Panc1 (cell line): ENCODE measurements around the gene CCDC86. TPM values are rescaled to one million over a fixed set of nuclear protein-coding genes. Genes with fewer than 3 reads are reported as not detected.

Source experiments
- ATAC-seq: fragments of 200-7000 bp; cut with Tn5 transposase; 2 replicates; pipeline ENCODE4 v1.9.1; 2020; ENCODE audit warnings: mild to moderate bottlenecking, moderate library complexity
- BruUV-seq: library from RNA; stranded (reverse); fragments of 400-500 nt; replicated peaks from 2 replicates; lab custom pipeline; 2021; lab: Mats Ljungman, UMichigan
- CTCF ChIA-PET: fragments of 300-600 bp; sonication (Branson Sonifier 250); formaldehyde crosslinking; loops from one replicate; lab custom pipeline; 2022; ENCODE audit warnings: antibody characterized with exemption; lab: Charles Lee
- POLR2A ChIA-PET: fragments of 300-600 bp; sonication (Branson Sonifier 250); formaldehyde crosslinking; loops from one replicate; lab custom pipeline; 2022; ENCODE audit warnings: antibody characterized with exemption; lab: Charles Lee
- DNase-seq: peaks from one replicate; pipeline ENCODE4 v3.0.0-alpha.2; 2010; ENCODE audit warnings: low read depth, low spot score
- H3K27ac ChIP-seq: 2 replicates; pipeline ENCODE4 v1.5.1; 2011; ENCODE audit warnings: mild to moderate bottlenecking, low read length, inconsistent platforms
- H3K27me3 ChIP-seq: fragments of 200-500 bp; sonication (Bioruptor generic); 2 replicates; pipeline ENCODE4 v1.6.0; 2014; ENCODE audit warnings: low read length, inconsistent platforms; ENCODE audit not compliant: control insufficient read depth, insufficient read depth
- H3K36me3 ChIP-seq: fragments of 200-500 bp; sonication (Bioruptor generic); 2 replicates; pipeline ENCODE4 v1.5.1; 2014; ENCODE audit warnings: inconsistent platforms, mild to moderate bottlenecking, low read length, moderate library complexity; ENCODE audit not compliant: control insufficient read depth, insufficient read depth
- H3K4me1 ChIP-seq: 2 replicates; pipeline ENCODE4 v1.5.1; 2011; ENCODE audit warnings: inconsistent platforms, mild to moderate bottlenecking, low read length, moderate library complexity; ENCODE audit not compliant: control insufficient read depth, insufficient read depth
- H3K4me3 ChIP-seq, 2 experiments: 2 replicates each; pipeline ENCODE4 v1.5.1; 2011 to 2012; ENCODE audit warnings: low read depth in 2 of 2, low read length in 2 of 2, mild to moderate bottlenecking in 2 of 2, inconsistent platforms in 1 of 2, moderate library complexity in 1 of 2
- H3K9me3 ChIP-seq: fragments of 200-500 bp; sonication (Bioruptor generic); 2 replicates; pipeline ENCODE4 v1.5.1; 2014; ENCODE audit warnings: low read depth, mild to moderate bottlenecking, inconsistent platforms, low read length, moderate library complexity; ENCODE audit not compliant: control insufficient read depth, insufficient read depth
- POLR2AphosphoS5 ChIP-seq: IDR thresholded peaks from 2 replicates; pipeline ENCODE4 v1.6.1; 2012; ENCODE audit warnings: mild to moderate bottlenecking, low read depth, low read length, moderate library complexity
- SIN3A ChIP-seq: IDR thresholded peaks from 2 replicates; pipeline ENCODE4 v1.6.1; 2012; ENCODE audit warnings: low read depth, mild to moderate bottlenecking, low read length, moderate library complexity, borderline replicate concordance; ENCODE audit not compliant: insufficient read depth
- TCF7L2 ChIP-seq: IDR thresholded peaks from 2 replicates; pipeline ENCODE4 v1.6.1; 2011; ENCODE audit warnings: mild to moderate bottlenecking, low read depth, low read length, inconsistent platforms
- in situ Hi-C: cut with HindIII; loops from 2 replicates; pipeline ENCODE4 v1.10.0; 2016; ENCODE audit warnings: low sequenced_read_pairs, low pct_unique_long_range_greater_than_20kb
- intact Hi-C: fragments of 100-400 bp; cut with micrococcal nuclease; formaldehyde crosslinking; loops from one replicate; pipeline ENCODE4 v1.10.0; 2022; ENCODE audit not compliant: unreplicated experiment
- total RNA-seq: library from RNA; stranded (reverse); gene quantifications from one replicate; pipeline ENCODE4 v1.2.1, GENCODE V29; 2021; ENCODE audit not compliant: unreplicated experiment
- TF ChIP-seq, protein P1 (sequence below), 2 experiments: IDR thresholded peaks; 2 replicates each; pipeline ENCODE4 v1.6.1; 2011 to 2012; ENCODE audit warnings: low read depth in 2 of 2, control low read depth in 1 of 2, low read length in 1 of 2, mild to moderate bottlenecking in 1 of 2, moderate library complexity in 1 of 2; ENCODE audit not compliant: insufficient read depth in 1 of 2
- TF ChIP-seq, protein P2 (sequence below): fragments of 450-650 bp; IDR thresholded peaks from 2 replicates; pipeline ENCODE4 v1.5.1; 2017; ENCODE audit warnings: mild to moderate bottlenecking

Gene CCDC86
- total RNA-seq, 1 experiment from 2014 or later = 70.2 TPM

DNA sequence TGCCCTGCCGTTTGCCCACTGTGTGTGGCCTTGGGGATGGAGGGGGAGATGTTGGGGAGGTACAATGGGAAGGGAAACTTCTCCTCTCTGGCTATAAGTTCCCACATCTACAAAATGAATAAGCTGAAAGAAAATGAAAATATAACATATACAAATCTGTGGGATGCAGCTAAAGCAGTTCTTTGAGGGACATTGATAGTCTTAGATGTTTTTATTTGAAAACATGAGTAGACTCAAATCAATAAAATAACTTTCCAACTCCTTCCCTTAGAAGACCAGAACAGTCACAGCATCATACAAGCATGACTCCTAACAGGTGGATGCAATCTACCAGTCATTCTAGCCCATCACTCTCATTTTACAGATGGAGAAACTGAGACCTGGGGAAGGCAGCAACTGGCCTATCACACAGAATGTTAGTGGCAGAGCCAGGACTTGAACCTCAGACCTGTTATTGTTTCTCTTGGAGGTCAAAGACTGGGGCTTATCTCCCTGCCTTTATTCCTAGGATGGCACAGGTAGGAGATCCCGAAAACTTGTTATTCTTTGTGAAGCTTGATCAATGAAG, 25.2 kb upstream of the CCDC86 start:
- ChIA-PET CTCF (no interaction called here), POLR2A (no interaction called here)
- BruUV-seq = no TSS peak
- Histone ChIP-seq H3K27ac (no peak overlapping the region), H3K9me3 (no peaks in the 10 kb centered on the region), H3K36me3 (no peaks in the 10 kb centered on the region), H3K4me3 (no peak overlapping the region), H3K4me1 (no peaks in the 10 kb centered on the region), H3K27me3 (no peaks in the 10 kb centered on the region)
- in situ Hi-C loops (no loop called here), intact Hi-C loops (no loop called here)
- TF ChIP-seq TCF7L2 (no peak), SIN3A (no peak), POLR2AphosphoS5 (no peak)
- TF ChIP-seq, protein P1, sequence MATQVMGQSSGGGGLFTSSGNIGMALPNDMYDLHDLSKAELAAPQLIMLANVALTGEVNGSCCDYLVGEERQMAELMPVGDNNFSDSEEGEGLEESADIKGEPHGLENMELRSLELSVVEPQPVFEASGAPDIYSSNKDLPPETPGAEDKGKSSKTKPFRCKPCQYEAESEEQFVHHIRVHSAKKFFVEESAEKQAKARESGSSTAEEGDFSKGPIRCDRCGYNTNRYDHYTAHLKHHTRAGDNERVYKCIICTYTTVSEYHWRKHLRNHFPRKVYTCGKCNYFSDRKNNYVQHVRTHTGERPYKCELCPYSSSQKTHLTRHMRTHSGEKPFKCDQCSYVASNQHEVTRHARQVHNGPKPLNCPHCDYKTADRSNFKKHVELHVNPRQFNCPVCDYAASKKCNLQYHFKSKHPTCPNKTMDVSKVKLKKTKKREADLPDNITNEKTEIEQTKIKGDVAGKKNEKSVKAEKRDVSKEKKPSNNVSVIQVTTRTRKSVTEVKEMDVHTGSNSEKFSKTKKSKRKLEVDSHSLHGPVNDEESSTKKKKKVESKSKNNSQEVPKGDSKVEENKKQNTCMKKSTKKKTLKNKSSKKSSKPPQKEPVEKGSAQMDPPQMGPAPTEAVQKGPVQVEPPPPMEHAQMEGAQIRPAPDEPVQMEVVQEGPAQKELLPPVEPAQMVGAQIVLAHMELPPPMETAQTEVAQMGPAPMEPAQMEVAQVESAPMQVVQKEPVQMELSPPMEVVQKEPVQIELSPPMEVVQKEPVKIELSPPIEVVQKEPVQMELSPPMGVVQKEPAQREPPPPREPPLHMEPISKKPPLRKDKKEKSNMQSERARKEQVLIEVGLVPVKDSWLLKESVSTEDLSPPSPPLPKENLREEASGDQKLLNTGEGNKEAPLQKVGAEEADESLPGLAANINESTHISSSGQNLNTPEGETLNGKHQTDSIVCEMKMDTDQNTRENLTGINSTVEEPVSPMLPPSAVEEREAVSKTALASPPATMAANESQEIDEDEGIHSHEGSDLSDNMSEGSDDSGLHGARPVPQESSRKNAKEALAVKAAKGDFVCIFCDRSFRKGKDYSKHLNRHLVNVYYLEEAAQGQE (IDR thresholded peaks at IDR 0.05; ENCODE audit: insufficient read depth in 1 of 2, low read depth in 2 of 2, low read length in 1 of 2) = no peak
- TF ChIP-seq, protein P2, sequence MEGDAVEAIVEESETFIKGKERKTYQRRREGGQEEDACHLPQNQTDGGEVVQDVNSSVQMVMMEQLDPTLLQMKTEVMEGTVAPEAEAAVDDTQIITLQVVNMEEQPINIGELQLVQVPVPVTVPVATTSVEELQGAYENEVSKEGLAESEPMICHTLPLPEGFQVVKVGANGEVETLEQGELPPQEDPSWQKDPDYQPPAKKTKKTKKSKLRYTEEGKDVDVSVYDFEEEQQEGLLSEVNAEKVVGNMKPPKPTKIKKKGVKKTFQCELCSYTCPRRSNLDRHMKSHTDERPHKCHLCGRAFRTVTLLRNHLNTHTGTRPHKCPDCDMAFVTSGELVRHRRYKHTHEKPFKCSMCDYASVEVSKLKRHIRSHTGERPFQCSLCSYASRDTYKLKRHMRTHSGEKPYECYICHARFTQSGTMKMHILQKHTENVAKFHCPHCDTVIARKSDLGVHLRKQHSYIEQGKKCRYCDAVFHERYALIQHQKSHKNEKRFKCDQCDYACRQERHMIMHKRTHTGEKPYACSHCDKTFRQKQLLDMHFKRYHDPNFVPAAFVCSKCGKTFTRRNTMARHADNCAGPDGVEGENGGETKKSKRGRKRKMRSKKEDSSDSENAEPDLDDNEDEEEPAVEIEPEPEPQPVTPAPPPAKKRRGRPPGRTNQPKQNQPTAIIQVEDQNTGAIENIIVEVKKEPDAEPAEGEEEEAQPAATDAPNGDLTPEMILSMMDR = no peak
- ATAC-seq (no peak), DNase-seq (no peak)

DNA sequence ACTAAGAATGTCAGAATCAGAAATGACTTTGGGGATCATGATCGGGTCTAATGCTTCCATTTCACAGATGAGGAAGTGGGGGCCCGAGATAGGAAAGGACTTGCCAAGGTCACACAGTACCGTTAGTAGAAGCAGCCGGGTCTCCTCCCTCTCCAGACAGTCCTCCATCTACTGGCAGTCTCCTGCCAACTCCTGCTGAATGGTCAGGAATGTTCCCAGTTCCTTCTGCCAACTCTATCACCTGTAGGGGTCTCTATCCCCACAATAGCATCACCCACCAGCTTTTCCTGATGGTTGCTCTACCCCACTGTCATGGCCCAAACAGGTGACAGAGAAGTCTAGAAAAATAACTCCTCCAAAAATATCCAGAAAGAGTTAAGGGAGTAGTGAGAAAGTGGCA, 23.9 kb upstream of the CCDC86 start:
- BruUV-seq = no TSS peak
- intact Hi-C loops (no loop called here), in situ Hi-C loops (no loop called here)
- H3K36me3 ChIP-seq = no peaks in the 10 kb centered on the region
- ATAC-seq (no peak), DNase-seq (no peak)
- H3K9me3 ChIP-seq = no peaks in the 10 kb centered on the region
- no peak overlapping the region for H3K27ac ChIP-seq
- no peaks in the 10 kb centered on the region for H3K4me1 ChIP-seq
- H3K27me3 ChIP-seq = no peaks in the 10 kb centered on the region
- no peak for TF ChIP-seq POLR2AphosphoS5
- TF ChIP-seq, protein P2 = no peak
- TF ChIP-seq TCF7L2 = no peak
- TF ChIP-seq SIN3A = no peak
- POLR2A ChIA-PET = no interaction called here
- no peak overlapping the region for H3K4me3 ChIP-seq
- CTCF ChIA-PET = no interaction called here
